Neural cell (in vitro differentiated cells): Measurements from ENCODE around the gene ACO2.
A peak's percentile ranks its signal among the peaks of the same experiment; 100 is the strongest.

Experiments used
- CTCF ChIP-seq: fragments of 450-650 bp; IDR thresholded peaks from 2 replicates; pipeline ENCODE4 v1.5.1; 2014; ENCODE audit warnings: antibody characterized with exemption, mild to moderate bottlenecking, moderate library complexity; ENCODE audit not compliant: poor library complexity, severe bottlenecking
- EP300 ChIP-seq: fragments of 450-650 bp; conservative IDR thresholded peaks from 2 replicates; pipeline ENCODE4 v1.6.1; 2014; ENCODE audit warnings: antibody characterized with exemption, mild to moderate bottlenecking, moderate library complexity; ENCODE audit not compliant: poor library complexity, severe bottlenecking
- EZH2 ChIP-seq: fragments of 200-600, 300-800 bp; shearing (Covaris generic), sonication (generic); IDR thresholded peaks from 2 replicates; pipeline ENCODE4 v1.6.1; 2014; ENCODE audit warnings: antibody characterized with exemption, low read length, borderline replicate concordance, mild to moderate bottlenecking; ENCODE audit not compliant: insufficient read depth, poor library complexity, severe bottlenecking
- POLR2AphosphoS5 ChIP-seq: IDR thresholded peaks from 2 replicates; pipeline ENCODE4 v1.6.1; 2012
- RAD21 ChIP-seq: fragments of 450-650 bp; conservative IDR thresholded peaks from 2 replicates; pipeline ENCODE4 v1.6.1; 2014; ENCODE audit warnings: antibody characterized with exemption, mild to moderate bottlenecking, moderate library complexity
- REST ChIP-seq: IDR thresholded peaks from 2 replicates; pipeline ENCODE4 v1.6.1; 2012; ENCODE audit warnings: borderline replicate concordance
- SMC3 ChIP-seq: fragments of 450-650 bp; conservative IDR thresholded peaks from 2 replicates; pipeline ENCODE4 v1.6.1; 2014; ENCODE audit warnings: antibody characterized with exemption, mild to moderate bottlenecking, moderate library complexity; ENCODE audit not compliant: poor library complexity
- TAF1 ChIP-seq: IDR thresholded peaks from 2 replicates; pipeline ENCODE4 v1.6.1; 2012; ENCODE audit warnings: low read depth

- TF ChIP-seq CTCF = no peak
- peak; percentile 39 for TF ChIP-seq SMC3
- TF ChIP-seq EP300 = peak; percentile 75
- TF ChIP-seq TAF1 = peak; percentile 81
- TF ChIP-seq REST = peak; percentile 86
- no peak for TF ChIP-seq RAD21
- TF ChIP-seq EZH2 = no peak
- peak; percentile 96 for TF ChIP-seq POLR2AphosphoS5
Observed at GRCh38 chr22:41468381-41469217, at the start of gene ACO2, which contains the start of gene PHF5A.
